ENCODE data around the gene MYH7.

Gene MYH7

DNA sequence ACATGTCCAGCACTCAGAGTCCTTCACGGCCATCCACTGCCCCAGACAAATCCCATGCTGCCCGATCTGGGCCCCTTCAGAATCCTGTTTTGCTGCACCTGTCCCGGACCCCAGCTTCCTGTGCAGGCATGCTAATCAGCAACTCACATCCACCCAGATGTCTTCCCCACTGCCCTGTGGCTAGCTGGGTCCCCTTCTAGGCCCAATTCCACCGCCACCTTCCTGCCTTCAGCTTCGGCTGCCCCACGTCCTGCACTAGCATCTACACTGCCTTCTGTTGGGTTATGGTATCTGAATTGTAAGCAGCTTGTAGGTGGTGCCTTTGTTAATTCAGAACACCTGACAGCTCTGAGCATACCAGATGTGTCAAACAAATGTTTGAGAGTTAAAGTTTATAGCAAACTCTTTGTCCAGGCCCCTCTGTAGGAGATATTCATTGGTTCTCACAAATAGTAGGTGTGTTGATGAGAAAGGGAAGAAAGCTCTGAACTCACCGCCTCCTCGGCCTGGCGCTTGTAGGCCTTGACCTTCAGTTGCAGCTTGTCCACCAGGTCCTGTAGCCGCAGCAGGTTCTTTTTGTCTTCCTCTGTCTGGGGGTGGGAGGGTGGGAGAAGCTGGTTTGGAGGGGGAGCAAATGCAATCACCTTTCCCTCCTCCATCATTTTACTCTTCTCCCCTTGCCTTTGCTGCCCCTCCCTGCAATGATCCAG is 52.6 kb downstream of the MYH7 start:
- no peak overlapping the region for H3K4me3 ChIP-seq (replicated peaks; ENCODE audit: insufficient read depth, low read length)
- H3K27me3 ChIP-seq (ENCODE audit: insufficient read depth, poor library complexity, severe bottlenecking): no peaks in the 10 kb centered on the region
- DNase-seq (ENCODE audit: low read depth in 1 of 2, low spot score in 1 of 2): no peak
- TF ChIP-seq, protein P1, sequence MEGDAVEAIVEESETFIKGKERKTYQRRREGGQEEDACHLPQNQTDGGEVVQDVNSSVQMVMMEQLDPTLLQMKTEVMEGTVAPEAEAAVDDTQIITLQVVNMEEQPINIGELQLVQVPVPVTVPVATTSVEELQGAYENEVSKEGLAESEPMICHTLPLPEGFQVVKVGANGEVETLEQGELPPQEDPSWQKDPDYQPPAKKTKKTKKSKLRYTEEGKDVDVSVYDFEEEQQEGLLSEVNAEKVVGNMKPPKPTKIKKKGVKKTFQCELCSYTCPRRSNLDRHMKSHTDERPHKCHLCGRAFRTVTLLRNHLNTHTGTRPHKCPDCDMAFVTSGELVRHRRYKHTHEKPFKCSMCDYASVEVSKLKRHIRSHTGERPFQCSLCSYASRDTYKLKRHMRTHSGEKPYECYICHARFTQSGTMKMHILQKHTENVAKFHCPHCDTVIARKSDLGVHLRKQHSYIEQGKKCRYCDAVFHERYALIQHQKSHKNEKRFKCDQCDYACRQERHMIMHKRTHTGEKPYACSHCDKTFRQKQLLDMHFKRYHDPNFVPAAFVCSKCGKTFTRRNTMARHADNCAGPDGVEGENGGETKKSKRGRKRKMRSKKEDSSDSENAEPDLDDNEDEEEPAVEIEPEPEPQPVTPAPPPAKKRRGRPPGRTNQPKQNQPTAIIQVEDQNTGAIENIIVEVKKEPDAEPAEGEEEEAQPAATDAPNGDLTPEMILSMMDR (IDR thresholded peaks at IDR 0.05; ENCODE audit: insufficient read depth, low read length): no peak
- TF ChIP-seq, protein P2, sequence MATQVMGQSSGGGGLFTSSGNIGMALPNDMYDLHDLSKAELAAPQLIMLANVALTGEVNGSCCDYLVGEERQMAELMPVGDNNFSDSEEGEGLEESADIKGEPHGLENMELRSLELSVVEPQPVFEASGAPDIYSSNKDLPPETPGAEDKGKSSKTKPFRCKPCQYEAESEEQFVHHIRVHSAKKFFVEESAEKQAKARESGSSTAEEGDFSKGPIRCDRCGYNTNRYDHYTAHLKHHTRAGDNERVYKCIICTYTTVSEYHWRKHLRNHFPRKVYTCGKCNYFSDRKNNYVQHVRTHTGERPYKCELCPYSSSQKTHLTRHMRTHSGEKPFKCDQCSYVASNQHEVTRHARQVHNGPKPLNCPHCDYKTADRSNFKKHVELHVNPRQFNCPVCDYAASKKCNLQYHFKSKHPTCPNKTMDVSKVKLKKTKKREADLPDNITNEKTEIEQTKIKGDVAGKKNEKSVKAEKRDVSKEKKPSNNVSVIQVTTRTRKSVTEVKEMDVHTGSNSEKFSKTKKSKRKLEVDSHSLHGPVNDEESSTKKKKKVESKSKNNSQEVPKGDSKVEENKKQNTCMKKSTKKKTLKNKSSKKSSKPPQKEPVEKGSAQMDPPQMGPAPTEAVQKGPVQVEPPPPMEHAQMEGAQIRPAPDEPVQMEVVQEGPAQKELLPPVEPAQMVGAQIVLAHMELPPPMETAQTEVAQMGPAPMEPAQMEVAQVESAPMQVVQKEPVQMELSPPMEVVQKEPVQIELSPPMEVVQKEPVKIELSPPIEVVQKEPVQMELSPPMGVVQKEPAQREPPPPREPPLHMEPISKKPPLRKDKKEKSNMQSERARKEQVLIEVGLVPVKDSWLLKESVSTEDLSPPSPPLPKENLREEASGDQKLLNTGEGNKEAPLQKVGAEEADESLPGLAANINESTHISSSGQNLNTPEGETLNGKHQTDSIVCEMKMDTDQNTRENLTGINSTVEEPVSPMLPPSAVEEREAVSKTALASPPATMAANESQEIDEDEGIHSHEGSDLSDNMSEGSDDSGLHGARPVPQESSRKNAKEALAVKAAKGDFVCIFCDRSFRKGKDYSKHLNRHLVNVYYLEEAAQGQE (IDR thresholded peaks at IDR 0.05; ENCODE audit: insufficient replicate concordance, low read depth): no peak
- no peak for TF ChIP-seq SPI1 (IDR thresholded peaks at IDR 0.05; ENCODE audit: borderline replicate concordance, low read depth)
- no peak for TF ChIP-seq GABPA (IDR thresholded peaks at IDR 0.05; ENCODE audit: low read depth)
- TF ChIP-seq POLR2AphosphoS5 (IDR thresholded peaks at IDR 0.05; ENCODE audit: low read depth): no peak
- no peak overlapping the region for H3K27ac ChIP-seq (replicated peaks)

DNA sequence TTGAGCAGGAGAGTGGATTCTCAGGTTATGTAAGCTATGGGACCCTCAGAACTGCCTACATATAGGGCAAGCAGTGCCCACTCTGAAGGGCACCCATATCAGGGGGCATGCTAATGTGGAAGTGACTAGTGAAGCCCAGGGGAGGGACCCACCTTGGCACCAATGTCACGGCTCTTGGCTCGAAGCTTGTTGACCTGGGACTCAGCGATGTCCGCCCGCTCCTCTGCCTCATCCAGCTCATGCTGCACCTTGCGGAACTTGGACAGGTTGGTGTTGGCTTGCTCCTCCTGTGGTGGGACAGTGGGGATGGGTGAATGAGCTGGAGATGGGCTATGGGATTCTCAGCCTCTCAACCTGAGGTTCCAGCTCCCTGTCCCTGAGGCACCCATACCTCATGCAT is 53.2 kb downstream of the MYH7 start:
- TF ChIP-seq, protein P2 (IDR thresholded peaks at IDR 0.05; ENCODE audit: insufficient replicate concordance, low read depth): no peak
- TF ChIP-seq POLR2AphosphoS5 (IDR thresholded peaks at IDR 0.05; ENCODE audit: low read depth) (no peak), SPI1 (IDR thresholded peaks at IDR 0.05; ENCODE audit: borderline replicate concordance, low read depth) (no peak), GABPA (IDR thresholded peaks at IDR 0.05; ENCODE audit: low read depth) (no peak)
- TF ChIP-seq, protein P1 (IDR thresholded peaks at IDR 0.05; ENCODE audit: insufficient read depth, low read length): no peak
- no peak for DNase-seq (ENCODE audit: low read depth in 1 of 2, low spot score in 1 of 2)
- no peak overlapping the region for H3K27ac ChIP-seq (replicated peaks)
- no peak overlapping the region for H3K4me3 ChIP-seq (replicated peaks; ENCODE audit: insufficient read depth, low read length)
- H3K27me3 ChIP-seq (ENCODE audit: insufficient read depth, poor library complexity, severe bottlenecking): no peaks in the 10 kb centered on the region

DNA sequence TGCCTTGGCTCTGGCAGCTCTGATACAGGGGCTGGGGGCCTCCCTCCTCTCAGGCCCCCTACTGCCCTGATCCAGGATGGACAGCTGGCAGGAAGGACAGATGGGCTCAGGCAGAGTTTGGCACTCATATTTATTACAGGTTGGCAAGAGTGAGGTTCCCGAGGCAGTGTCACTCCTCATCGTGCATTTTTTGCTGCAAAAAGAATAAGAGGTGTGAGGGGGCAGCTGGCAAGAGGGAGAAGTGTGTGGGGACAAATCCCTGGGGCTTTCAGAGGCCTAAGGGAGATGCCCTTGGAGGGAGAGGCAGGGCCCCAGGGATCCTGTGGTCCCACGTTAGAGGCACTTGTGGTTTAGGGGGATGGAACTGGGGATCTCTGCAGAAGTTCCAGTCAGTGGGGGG is 53.6 kb downstream of the MYH7 start:
- Histone ChIP-seq H3K27me3 (ENCODE audit: insufficient read depth, poor library complexity, severe bottlenecking) (no peaks in the 10 kb centered on the region), H3K4me3 (replicated peaks; ENCODE audit: insufficient read depth, low read length) (no peak overlapping the region), H3K27ac (replicated peaks) (no peak overlapping the region)
- no peak for TF ChIP-seq SPI1 (IDR thresholded peaks at IDR 0.05; ENCODE audit: borderline replicate concordance, low read depth)
- TF ChIP-seq, protein P2 (IDR thresholded peaks at IDR 0.05; ENCODE audit: insufficient replicate concordance, low read depth): no peak
- DNase-seq (ENCODE audit: low read depth in 1 of 2, low spot score in 1 of 2): no peak

Data from HL-60 (cell line).